Measurements from ENCODE around the gene AOPEP.
"Not testable (repeated sequence)": the region's sequence is repeated elsewhere in the genome, so short reads cannot be mapped to it uniquely, and the experiment has no call there.

AOPEP gene

DNA sequence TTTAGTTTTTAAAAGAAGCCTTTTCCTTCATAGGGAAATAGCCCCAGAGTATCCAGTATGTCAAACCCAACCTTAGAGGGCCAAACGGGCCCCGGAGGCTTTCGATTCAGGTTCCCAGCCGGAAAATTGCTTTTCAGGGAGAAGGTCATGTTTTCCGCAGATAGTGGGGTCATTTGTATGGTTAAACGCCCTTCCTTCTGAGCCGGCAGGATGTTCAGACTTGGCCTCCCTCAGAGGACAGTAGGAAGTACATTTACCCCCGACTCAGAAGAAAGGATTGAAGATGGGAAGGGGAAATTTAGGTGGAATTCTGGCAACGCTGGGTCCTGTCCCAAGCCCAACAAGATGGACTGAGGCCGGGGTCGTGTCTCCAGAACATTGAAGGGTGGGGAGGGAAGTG, 195.2 kb downstream of the AOPEP start:
- no peak for DNase-seq

DNA sequence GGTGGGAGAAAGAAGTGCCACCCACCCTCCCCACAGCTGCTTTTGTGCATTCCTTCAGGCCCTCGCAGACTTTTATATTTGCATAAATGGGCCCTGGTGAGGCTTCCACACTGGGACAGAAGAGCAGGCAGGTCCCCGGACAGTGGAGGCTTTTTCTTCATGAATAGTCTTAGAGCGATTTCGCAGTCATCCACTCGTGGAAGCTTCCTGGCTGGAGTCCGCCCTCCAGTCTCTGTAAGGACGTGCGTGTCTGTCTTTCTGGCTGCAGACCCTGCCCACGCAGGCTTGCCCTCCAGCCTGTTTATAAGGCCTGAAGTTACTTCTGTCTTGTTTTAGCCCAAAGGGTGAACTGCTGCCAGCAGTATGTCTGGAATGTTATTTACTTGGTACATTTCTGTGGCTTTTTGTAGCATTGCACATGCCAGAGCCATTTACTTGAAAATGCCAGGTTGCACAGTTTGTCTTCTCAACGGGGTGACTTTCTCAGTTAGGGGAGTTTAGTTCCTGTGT, 195.7 kb downstream of the AOPEP start:
- no peak for DNase-seq

DNA sequence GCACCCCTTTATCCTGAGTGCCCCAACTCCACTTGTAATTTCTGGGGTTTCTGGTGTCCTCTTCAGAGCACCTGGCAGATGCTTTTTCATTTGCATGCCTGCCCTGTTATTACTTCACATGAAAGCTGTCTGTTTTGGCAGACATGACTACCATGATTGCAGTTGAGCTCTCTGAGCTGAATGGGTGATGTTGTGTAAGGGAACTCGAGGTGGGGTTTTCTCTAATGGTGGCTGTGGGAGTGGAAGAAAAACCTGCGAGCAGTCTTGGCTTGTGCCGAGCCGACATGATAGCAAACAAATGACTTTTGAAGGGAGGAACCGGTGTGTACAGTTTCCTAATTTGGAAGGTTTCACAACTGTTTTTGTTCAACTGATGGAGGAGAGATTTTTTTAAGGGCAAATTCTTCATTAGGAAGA, 196.2 kb downstream of the AOPEP start:
- DNase-seq, result no peak

DNA sequence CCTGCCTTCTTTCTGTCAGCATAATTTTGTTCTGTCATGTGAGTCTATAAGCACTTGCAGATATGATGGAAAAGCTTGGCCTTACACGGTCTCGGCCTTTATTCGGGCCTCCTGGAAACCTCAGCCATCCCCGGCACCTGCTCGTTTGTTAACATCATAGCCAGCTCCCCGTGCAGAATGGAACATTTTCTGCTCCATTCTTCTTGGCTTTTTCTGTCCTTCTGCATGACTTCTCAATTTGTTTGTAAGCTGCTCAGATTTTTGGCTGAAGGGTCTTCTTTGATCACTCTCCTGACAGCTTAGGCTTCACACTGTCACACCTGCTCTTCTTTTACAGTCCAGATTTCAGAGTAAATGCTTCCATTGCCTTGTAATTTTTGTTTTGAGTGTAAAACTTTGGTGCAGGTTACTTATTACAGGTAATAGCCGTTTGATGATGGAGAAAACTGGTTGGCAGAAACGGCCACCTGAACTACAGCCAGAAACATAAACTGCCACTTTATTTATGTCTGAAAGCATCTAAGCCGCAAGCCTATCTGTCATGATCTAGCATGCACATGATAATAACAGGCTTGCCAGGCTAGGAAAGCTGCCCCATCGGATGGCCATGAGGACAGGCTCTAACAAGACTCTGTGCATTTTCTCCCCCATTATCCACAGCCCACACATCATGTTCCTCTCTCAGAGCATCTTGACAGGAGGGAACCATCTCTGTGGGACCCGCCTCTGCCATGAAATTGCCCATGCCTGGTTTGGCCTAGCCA, 197.0 kb downstream of the AOPEP start:
- DNase-seq, result no peak

DNA sequence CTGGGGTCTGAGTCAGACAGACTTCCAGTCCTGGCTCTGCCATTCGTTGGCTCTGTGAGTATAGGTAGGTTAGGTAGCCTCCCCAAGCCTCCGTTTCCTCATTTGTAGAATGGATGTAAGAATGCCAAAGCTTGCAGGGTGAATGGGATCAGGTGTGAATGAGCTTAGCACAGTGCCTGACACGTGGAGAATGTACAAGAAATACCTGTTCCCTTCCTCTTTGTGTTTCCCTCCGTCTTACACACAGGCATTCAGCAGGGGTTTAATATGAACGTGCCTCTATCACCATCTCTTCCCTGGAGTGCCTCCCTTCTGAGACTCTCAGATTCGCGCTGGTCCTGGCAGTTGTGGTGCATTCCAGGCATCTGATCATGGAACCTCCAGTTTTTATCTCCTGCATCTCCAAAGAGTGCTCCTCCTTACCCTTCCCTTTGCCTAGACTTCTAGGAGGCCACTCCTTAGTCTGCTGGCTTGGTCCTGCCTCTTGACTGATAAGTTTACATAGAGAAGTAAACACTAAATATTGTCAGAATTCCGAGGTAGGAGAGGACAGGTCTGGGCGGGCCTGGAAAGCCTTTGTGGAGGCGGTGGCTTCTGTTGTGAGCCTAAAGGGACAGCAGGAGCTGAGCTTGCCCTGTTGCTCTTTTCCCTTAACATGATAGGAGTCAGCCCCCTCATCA, 199.4 kb downstream of the AOPEP start:
- no peak for DNase-seq

DNA sequence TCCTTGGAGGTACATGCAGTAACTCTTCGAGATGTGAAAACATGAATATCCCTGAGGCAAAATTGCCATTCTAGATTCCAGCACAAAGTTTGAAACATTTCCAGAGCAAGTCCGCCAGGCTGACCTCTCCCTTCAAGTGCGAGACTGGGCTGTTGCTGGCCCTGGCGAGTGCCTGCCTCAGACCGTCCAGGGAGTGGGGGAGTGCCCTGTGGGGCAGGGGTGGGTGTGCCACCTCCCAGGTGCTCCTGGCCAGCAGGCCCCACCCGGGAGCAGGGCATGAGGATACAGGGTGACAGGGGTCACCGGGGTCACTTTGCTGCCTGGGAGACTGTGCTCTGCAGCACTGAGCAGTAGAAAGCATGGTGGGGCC, 199.9 kb downstream of the AOPEP start:
- DNase-seq, result no peak

DNA sequence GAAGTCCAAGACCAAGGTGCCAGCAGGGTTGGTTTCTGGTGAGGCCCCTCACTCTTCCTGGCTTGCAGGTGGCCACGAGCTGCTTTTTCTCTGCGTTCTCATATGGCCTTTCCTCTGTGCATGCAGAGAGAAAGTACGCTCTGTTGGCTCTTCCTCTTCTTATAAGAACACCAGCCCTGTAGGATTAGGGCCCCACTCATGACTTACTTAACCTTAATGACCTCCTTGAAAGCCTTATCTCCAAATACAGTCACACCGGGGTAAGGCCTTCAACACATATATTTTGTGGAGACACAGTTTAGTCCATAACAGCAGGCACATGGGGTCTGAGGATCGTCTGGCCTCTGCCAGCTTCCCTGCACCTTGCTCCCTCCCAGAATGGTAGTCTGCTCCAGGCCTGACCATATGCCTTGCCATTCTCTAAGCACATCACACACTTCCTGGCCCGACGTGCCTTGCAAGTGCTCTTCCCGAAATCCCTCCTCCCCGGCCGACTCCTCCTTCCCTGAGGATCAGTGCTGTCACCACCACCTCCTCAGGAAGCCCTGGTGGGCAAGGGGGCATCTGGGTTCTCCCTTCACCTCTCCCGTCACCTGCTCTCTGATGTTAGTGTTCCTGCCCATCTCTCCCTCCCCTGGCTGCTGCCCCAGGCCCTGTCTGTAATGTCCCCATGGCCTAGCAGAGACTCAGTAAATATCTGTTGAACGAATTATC, 200.7 kb downstream of the AOPEP start:
- no peak for DNase-seq

DNA sequence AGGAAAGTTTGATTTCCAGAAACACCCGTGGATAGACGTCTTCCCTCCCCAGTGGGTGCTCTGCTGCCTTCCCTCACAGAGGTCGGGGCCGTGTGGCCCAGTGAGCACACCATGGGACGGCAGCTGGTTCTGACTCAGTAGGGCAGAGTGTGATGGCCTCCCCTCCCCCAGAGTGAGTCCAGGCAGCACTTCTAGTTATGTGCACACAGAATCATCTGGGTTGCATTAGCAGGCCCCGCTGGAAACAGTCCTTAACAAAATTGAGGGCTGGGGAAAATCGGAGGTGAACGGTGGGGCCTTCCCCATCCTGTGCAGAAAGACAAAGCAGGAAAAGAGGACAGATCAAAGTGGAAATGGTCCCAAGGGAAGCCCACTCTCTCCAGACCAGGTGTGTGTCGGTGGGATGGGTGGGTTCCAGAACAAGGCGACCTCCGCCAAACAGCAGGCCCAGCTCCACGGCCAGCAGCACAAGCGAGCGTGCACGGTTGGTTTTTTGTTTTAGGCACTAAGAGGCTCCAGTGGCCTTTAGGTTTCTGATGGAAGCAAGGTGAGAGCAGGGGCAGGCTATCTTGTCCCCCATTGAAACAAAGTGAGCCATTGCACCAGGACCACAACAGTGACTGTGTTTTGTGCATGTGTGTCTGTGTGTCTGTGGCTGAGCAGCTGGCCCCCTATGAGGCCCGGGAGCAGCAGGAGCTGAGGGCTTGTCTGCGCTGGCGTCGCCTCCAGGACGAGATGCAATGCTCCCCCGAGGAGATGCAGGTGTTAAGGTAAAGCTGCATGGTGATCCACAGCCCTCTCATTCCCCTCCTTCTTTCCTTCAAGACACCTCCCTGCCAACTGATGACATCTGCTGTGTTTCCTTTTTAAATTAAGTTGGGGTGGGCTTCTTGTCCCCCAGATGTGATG, 201.5 kb downstream of the AOPEP start:
- no peak for DNase-seq

DNA sequence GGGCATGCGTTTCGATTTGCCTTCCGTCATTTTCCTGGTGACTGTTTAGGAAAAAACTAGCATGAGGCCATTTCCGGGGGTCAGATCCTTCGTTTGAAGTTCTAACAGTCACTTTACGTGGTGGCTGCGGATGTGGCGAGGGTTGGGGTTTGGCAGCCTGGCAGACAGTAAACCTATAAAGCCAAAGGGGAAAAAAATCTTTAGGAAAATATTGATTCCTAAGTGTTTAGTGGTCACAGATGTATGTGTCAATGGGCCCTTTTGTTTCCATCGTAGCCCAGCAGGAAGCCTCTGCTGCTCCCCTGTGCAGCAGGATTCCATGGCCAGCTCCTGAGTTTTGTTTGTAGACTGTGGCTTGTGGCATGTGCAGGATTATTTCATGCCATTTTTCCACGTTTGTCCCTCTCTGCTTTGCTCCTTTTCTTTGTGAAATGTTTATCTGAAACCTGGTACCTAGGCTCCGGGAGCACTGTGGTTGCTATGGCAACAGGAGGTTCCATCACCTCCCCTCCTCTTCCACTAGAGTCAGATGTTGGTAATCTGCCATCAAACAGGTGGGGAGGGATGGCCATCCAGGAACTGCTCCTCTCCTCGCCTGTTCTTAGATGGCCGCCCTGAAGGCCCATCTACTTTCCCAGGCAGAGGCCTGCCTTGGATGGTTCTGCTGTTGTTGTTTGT, 202.3 kb downstream of the AOPEP start:
- peak; percentile 9 for DNase-seq

DNA sequence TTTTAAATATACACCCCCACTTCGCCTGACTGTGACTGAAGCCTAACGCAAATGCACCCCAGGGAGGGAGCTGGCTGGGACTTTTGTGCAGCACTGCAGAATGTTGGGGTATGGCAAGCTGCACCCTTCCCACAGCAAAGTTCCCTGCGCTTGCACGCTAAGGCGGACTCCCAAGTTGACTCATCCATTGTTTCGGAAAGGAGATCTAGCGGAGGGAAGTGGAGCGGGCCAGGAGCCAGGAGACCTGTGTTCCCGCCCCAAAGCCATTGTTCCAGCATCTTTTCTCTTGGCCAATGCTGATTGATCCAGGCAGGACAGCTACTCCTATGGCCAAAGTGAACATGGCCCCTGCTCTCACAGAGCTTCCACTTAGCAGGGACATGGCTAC, 202.9 kb downstream of the AOPEP start:
- DNase-seq, result no peak

DNA sequence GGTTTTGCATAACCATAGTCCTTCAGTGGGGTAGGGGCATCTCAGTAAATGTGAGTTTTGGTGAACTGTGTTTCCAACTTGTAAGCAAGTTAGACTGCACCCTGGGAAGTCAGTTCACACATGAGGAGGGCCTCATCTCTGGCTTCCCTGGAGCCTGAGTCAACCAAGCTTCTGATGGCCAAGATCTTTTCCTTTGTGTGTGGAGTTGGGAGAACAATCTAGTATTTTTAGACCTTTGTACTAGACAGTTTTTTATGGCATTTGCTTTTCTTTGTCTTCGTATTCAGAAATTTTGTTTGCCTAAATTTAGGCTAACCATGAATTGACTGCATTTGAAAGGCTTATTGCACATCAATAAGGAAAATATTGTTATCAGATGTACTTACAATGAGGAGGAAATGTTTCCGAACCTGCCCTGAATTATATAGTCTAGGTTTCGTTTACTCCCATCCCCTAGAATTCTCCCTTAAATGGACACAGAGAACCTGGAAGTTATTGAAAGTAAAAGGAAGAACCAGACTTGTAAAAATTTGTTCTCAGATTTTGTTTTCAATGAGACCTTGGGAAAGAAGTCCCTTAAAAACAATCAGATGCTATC, 204.6 kb downstream of the AOPEP start:
- DNase-seq, result no peak

DNA sequence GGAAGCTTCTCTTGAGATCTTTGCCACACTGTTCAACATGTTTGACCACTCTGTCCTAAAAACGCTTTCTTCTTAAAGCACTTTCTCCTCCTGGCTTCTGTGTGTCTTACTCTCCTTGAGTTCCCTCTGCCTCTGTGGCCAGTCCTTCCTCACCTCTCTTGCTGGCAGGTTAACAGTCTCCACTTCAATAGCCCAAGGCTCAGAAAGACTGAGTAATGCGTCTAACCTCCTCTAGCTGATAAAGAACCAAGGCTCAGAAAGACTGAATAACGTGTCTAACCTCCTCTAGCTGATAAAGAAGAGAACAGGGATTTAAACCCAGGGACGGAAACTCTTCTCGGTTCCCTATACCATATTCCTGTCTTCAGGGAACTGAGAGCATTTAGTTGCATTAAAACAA, 205.2 kb downstream of the AOPEP start:
- DNase-seq, result no peak

DNA sequence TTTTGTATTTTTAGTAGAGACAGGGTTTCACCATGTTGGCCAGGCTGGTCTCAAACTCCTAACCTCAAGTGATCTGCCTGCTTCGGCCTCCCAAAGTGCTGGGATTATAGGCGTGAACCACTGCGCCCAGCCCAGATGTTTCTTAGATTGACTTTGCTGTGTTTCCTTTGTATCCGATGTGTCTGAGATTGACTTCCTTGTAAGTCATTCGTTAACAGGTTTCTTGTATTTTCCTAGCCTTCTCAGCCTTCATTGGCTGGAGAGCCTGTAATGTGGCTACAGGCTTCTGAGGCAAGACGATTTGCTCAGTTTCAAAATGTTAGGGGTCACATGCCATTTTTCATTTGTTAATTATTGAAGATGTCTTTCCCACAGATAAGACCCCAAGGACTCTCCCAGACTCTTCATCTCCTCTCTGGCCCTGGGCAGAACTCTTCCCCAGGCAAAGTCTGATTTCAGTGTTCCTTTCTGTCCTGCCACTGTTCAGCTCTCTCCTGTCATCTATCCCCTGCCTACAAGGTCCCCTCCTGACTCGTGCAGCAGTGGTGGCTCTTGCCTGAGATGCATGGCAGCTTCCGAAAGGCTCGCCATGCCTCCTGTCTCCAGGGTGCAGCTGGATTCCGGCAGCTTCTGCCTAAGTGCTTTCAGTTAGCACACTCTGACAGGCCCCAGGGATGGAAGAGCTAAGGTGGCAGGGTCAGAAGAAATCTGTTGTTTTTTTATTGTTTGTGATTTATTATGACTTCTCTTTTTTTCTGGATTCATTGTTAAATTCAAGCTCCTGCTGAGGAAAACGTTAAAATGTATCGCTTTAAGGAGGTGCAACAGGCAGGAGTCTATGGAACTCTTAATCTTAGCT, 206.4 kb downstream of the AOPEP start:
- no peak for DNase-seq

DNA sequence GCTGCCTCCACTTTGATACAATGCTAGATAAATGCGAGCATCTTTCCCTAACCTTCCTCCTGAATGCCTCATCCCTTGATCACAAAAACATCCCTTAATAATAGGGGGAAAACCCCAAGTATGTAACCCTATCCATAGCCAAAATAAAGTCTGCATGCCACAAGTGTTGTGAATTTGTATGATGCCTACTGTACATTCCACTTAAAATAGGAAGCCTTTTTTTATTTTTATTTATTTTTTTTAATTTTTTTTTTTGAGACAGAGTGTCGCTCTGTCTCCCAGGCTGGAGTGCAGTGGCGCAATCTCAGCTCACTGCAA, 207.0 kb downstream of the AOPEP start:
- no peak for DNase-seq

DNA sequence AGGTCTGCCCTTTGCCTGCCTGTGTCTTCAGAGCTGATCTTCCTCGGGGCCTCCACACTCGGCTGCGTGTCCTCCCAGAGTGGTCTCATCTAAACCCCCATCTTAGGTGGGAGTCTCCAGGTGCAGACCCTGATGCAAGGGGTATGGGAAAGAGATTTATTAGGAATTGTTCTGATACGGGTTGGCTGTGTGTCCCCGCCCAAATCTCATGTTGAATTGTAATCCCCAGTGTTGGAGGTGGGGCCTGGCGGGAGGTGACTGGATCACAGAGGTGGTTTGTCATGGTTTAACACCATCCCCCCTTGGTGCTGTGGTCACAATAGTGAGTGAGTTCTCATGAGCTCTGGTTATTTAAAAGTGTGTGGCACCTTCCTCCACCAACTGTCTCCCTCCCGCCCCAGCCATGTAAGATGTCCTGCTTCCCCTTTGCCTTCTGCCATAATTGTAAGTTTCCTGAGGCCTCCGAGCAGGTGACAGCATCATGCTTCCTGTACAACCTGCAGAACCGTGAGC, 208.4 kb downstream of the AOPEP start:
- DNase-seq, result no peak

DNA sequence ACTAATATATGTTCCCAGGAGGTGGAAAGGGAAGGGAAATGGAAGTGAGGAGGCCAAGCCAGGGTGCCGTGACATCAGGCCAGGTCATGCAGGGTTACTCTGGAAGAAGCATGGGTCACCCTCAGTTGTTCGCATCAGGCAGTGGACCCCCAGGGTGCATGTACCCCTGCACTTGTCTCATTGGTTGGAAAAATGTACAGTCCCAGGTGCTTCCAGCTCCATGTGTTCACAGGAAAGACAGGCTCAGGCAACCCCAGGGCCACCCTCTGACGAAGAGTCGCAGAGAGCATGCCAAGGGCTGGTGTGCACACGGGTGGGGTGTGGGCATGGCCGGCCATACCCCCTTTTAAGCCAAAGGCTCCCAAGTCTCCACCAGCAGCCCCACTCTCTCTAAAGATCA, 208.9 kb downstream of the AOPEP start:
- no peak for DNase-seq

DNA sequence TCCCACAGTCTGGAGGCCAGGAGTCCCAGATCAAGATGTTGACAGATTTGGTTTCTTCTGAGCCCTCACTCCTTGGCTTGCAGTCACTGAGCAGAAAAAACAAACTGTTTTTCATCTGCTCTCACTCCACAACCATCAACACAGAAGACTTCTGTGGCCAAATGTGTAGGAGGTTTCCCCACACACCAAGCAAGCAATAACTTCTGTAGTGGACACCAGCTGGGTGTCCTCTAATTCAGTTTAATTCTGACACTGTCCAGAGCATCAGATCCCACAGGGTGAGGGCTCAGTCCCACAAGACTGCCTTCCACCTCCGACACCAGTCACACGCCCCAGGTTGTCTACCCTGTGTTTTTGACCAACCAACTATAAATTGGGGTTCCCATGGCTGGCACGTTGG, 209.9 kb downstream of the AOPEP start:
- DNase-seq, result no peak

DNA sequence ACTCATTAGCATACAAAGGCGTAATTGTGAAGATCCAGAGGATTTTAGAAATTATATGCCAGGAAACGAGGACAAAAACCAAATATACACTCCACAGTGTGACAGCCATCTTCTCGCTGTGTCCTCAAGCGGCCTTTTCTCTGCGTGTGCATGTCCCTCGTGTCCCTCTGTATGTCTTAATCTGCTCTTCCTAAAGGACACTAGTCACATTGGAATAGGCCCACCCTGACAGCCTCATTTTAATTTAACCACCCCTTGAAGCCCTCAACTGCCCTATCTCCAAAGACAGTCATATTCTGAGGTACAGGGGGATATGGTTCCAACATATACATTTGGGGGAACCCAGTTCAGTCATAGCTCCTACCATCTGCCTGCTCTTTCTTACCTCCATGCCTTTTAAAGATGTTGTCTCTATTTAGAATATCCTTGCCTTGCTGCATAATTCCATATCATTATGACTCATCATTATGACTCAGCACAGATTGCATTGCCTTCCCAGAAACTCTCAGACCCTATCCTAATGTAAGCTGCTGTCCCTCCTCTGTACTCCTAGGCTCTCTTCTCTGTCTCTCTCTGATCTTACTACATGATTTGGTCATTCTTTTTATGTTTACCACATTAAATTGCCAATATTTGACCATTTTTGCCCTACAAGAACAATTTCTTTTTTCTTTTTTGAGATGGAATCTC, 210.9 kb downstream of the AOPEP start:
- no peak for DNase-seq

DNA sequence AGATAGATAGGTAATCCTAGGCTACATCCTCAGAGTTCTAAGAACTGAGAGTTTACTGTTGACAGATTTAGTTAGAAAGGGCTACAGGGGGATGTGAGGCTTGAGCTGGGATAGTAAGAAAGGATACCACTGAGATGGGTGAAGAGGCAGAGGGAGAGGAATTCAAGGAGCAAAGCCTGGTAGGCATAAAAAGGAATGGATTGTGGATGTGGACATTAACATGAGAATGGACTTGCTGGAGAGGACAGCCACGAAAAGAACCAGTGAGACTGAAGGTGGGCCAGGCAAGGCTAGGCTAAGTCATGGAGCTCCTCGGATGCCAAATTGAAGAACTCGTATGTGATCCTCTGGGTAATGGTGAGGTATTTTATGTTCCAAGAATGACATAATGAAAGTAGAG, 211.9 kb downstream of the AOPEP start:
- no peak for DNase-seq

DNA sequence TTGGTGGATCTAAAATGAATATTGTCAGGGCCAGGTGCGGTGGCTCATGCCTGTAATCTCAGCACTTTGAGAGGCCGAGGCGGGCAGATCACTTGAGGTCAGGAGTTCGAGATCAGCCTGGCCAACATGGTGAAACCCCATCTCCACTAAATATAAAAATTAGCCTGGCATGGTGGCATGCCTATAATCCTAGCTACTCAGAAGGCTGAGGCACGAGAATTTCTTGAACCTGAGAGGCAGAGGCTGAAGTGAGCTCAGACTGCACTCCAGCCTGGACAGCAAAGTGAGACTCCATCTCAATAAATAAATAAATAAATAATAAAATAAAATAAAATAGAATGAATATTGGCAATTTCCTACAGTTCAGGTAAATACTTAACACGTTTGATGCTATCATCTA, 213.8 kb downstream of the AOPEP start:
- DNase-seq, result not testable (repeated sequence)
